UCSD-AML1 (cell line): ENCODE data around the gene PLCD1.
A peak's percentile ranks its signal among the peaks of the same experiment; 100 is the strongest.
"Not testable (repeated sequence)": the region's sequence is repeated elsewhere in the genome, so short reads cannot be mapped to it uniquely, and the experiment has no call there.

ENCODE experiments used
- DNase-seq: peaks from one replicate; lab custom pipeline; 2025; ENCODE audit not compliant: unreplicated experiment; lab: John Stamatoyannopoulos, UW

The PLCD1 gene

GRCh38 chr3:37987751-37988179, 41.7 kb downstream of the PLCD1 start:
- no peak for DNase-seq

GRCh38 chr3:37987315-37987697, 42.1 kb downstream of the PLCD1 start:
- no peak for DNase-seq

GRCh38 chr3:37986479-37987314, 42.7 kb downstream of the PLCD1 start:
- peak; percentile 55 for DNase-seq

GRCh38 chr3:37985637-37986320, 43.7 kb downstream of the PLCD1 start:
- DNase-seq = no peak

GRCh38 chr3:37984596-37984995, 44.8 kb downstream of the PLCD1 start:
- DNase-seq = no peak

GRCh38 chr3:37984051-37984450, 45.4 kb downstream of the PLCD1 start:
- no peak for DNase-seq

- no peak for DNase-seq
These were observed 47.1 kb downstream of the PLCD1 start for GRCh38 chr3:37982331-37982730.

- no peak for DNase-seq
These were observed 48.1 kb downstream of the PLCD1 start for GRCh38 chr3:37981348-37981664.

GRCh38 chr3:37980462-37981347, 48.7 kb downstream of the PLCD1 start:
- no peak for DNase-seq

- DNase-seq = no peak
These were observed 49.6 kb downstream of the PLCD1 start for GRCh38 chr3:37979541-37980461.

- peak; percentile 62 for DNase-seq
These were observed 55.0 kb downstream of the PLCD1 start for GRCh38 chr3:37974121-37975083.

GRCh38 chr3:37973246-37974054, 56.0 kb downstream of the PLCD1 start:
- no peak for DNase-seq

GRCh38 chr3:37972056-37972455, 57.4 kb downstream of the PLCD1 start:
- not testable (repeated sequence) for DNase-seq

GRCh38 chr3:37971467-37971866, 58.0 kb downstream of the PLCD1 start:
- no peak for DNase-seq

GRCh38 chr3:37970802-37971201, 58.6 kb downstream of the PLCD1 start:
- no peak for DNase-seq

GRCh38 chr3:37969596-37970100, 59.8 kb downstream of the PLCD1 start:
- no peak for DNase-seq

GRCh38 chr3:37968813-37969595, 60.4 kb downstream of the PLCD1 start:
- DNase-seq = no peak

- DNase-seq = no peak
These were observed 61.2 kb downstream of the PLCD1 start for GRCh38 chr3:37968199-37968598.
